ENCODE results near the gene PDLIM1. TPM values are rescaled to one million over a fixed set of nuclear protein-coding genes. Genes with fewer than 3 reads are reported as not detected.

PDLIM1 gene
- total RNA-seq, 6 experiments from 2014 or later = 63.9 to 105 (median 82.1) TPM

- Histone ChIP-seq H3K36me3 (peaks cover 0 to 25% (median 12%) of the 10 kb centered on the region in 4 donors), H3K27me3 (no peaks in the 10 kb centered on the region), H3K9me3 (no peaks in the 10 kb centered on the region), H3K4me1 (peaks cover 0 to 6% (median 0%) of the 10 kb centered on the region in 4 donors), H3K27ac (no peak overlapping the region), H3K4me3 (no peak overlapping the region)
- ATAC-seq = no peak
- no peak for DNase-seq
- TF ChIP-seq POLR2A (IDR thresholded peaks at IDR 0.05) (no peak), CTCF (IDR thresholded peaks at IDR 0.05) (no peak)
- intact Hi-C loops (cut with DNase I) = no loop called here
- WGBS (ENCODE audit: insufficient coverage, low coverage, low lambda C conversion rate, missing lambda C conversion rate) = 86% methylated on average over 9 of the region's 10 CpGs
These were observed 30.9 kb upstream of the PDLIM1 start for GRCh38 chr10:95321554-95322301.

- no peak for TF ChIP-seq CTCF (IDR thresholded peaks at IDR 0.05)
- no peak for TF ChIP-seq POLR2A (IDR thresholded peaks at IDR 0.05)
- peaks cover 0 to 25% (median 14%) of the 10 kb centered on the region in 4 donors for H3K36me3 ChIP-seq
- intact Hi-C loops (cut with DNase I) = no loop called here
- no peak overlapping the region for H3K27ac ChIP-seq
- DNase-seq (no peak), ATAC-seq (no peak)
- no peak overlapping the region for H3K4me3 ChIP-seq
- H3K9me3 ChIP-seq = no peaks in the 10 kb centered on the region
- H3K4me1 ChIP-seq = peaks cover 0 to 14% (median under 1%) of the 10 kb centered on the region in 4 donors
- no peaks in the 10 kb centered on the region for H3K27me3 ChIP-seq
These were observed 28.4 kb upstream of the PDLIM1 start for GRCh38 chr10:95319239-95319638.

GRCh38 chr10:95315509-95315908, 24.7 kb upstream of the PDLIM1 start:
- no peak overlapping the region for H3K4me3 ChIP-seq
- H3K27me3 ChIP-seq = no peaks in the 10 kb centered on the region
- ATAC-seq (no peak), DNase-seq (no peak)
- intact Hi-C loops (cut with DNase I) = no loop called here
- no peaks in the 10 kb centered on the region for H3K9me3 ChIP-seq
- H3K27ac ChIP-seq = no peak overlapping the region
- WGBS (ENCODE audit: insufficient coverage, low coverage, low lambda C conversion rate, missing lambda C conversion rate) = 88% methylated on average over 2 of the region's 2 CpGs
- H3K36me3 ChIP-seq = peaks cover 0 to 11% (median 4%) of the 10 kb centered on the region in 4 donors
- H3K4me1 ChIP-seq = peaks cover 0 to 15% (median 2%) of the 10 kb centered on the region in 4 donors
- TF ChIP-seq POLR2A (IDR thresholded peaks at IDR 0.05) = no peak
- no peak for TF ChIP-seq CTCF (IDR thresholded peaks at IDR 0.05)

- Histone ChIP-seq H3K4me1 (peaks cover 0 to 15% (median 2%) of the 10 kb centered on the region in 4 donors), H3K9me3 (no peaks in the 10 kb centered on the region), H3K27me3 (no peaks in the 10 kb centered on the region), H3K4me3 (no peak overlapping the region), H3K36me3 (peaks cover 0 to 11% (median 4%) of the 10 kb centered on the region in 4 donors), H3K27ac (no peak overlapping the region)
- ATAC-seq (peak in 3 of 4 donors; percentile 13 to 86 (median 43)), DNase-seq (no peak)
- 53% methylated on average over 2 of the region's 4 CpGs for WGBS (ENCODE audit: insufficient coverage, low coverage, low lambda C conversion rate, missing lambda C conversion rate)
- TF ChIP-seq CTCF (IDR thresholded peaks at IDR 0.05) (no peak), POLR2A (IDR thresholded peaks at IDR 0.05) (no peak)
- intact Hi-C loops (cut with DNase I) = no loop called here
These were observed 23.6 kb upstream of the PDLIM1 start for GRCh38 chr10:95314192-95314918.
